Ishikawa (cell line): ENCODE results near the gene IDH3A.

Experiments used
- CEBPB ChIP-seq: IDR thresholded peaks from 2 replicates; pipeline ENCODE4 v1.6.1; 2012
- CREB1 ChIP-seq: IDR thresholded peaks from 2 replicates; pipeline ENCODE4 v1.6.1; 2012; ENCODE audit warnings: low read depth
- EGR1 ChIP-seq: IDR thresholded peaks from 2 replicates; pipeline ENCODE4 v1.6.1; 2012
- EP300 ChIP-seq: IDR thresholded peaks from 2 replicates; pipeline ENCODE4 v1.6.1; 2012; ENCODE audit warnings: borderline replicate concordance
- FOXM1 ChIP-seq: IDR thresholded peaks from 2 replicates; pipeline ENCODE4 v1.6.1; 2012; ENCODE audit warnings: low read depth, borderline replicate concordance
- NFIC ChIP-seq: IDR thresholded peaks from 2 replicates; pipeline ENCODE4 v1.6.1; 2012
- RAD21 ChIP-seq: IDR thresholded peaks from 2 replicates; pipeline ENCODE4 v1.6.1; 2012; ENCODE audit warnings: low read depth
- REST ChIP-seq: IDR thresholded peaks from 2 replicates; pipeline ENCODE4 v1.6.1; 2012; ENCODE audit warnings: low read depth, mild to moderate bottlenecking
- TAF1 ChIP-seq: IDR thresholded peaks from 2 replicates; pipeline ENCODE4 v1.6.1; 2012; ENCODE audit warnings: low read depth, mild to moderate bottlenecking
- TEAD4 ChIP-seq: IDR thresholded peaks from 2 replicates; pipeline ENCODE4 v1.6.1; 2012
- ZBTB7A ChIP-seq: IDR thresholded peaks from 2 replicates; pipeline ENCODE4 v1.6.1; 2012; ENCODE audit warnings: low read depth
- TF ChIP-seq, protein P1 (sequence below): IDR thresholded peaks from 2 replicates; pipeline ENCODE4 v1.6.1; 2012
- TF ChIP-seq, protein P2 (sequence below): IDR thresholded peaks from 2 replicates; pipeline ENCODE4 v1.6.1; 2012

- no peak for TF ChIP-seq EP300
- TF ChIP-seq, protein P1, sequence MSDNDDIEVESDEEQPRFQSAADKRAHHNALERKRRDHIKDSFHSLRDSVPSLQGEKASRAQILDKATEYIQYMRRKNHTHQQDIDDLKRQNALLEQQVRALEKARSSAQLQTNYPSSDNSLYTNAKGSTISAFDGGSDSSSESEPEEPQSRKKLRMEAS: no peak
- TF ChIP-seq REST: no peak
- no peak for TF ChIP-seq EGR1
- no peak for TF ChIP-seq NFIC
- TF ChIP-seq TAF1: no peak
- TF ChIP-seq, protein P2, sequence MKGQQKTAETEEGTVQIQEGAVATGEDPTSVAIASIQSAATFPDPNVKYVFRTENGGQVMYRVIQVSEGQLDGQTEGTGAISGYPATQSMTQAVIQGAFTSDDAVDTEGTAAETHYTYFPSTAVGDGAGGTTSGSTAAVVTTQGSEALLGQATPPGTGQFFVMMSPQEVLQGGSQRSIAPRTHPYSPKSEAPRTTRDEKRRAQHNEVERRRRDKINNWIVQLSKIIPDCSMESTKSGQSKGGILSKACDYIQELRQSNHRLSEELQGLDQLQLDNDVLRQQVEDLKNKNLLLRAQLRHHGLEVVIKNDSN: no peak
- no peak for TF ChIP-seq ZBTB7A
- TF ChIP-seq FOXM1: no peak
- no peak for TF ChIP-seq CREB1
- TF ChIP-seq RAD21: no peak
- TF ChIP-seq CEBPB: no peak
- no peak for TF ChIP-seq TEAD4
Observed at GRCh38 chr15:78167227-78167888, 18.2 kb downstream of the IDH3A start.
